SK-N-SH treated with all-trans-retinoic acid at 6 μM for 48 hours (cell line): ENCODE measurements around the gene CEP44.

Experiments
- ATAC-seq: fragments of 200-7000 bp; cut with Tn5 transposase; 3 replicates; pipeline ENCODE4 v1.9.1; 2020; ENCODE audit warnings: mild to moderate bottlenecking, moderate library complexity
- ARNTL ChIP-seq: fragments of 450-650 bp; formaldehyde crosslinking; IDR thresholded peaks from 2 replicates; pipeline ENCODE4 v1.5.0; 2020; ENCODE audit warnings: low read depth, mild to moderate bottlenecking, moderate library complexity, borderline replicate concordance
- BACH2 ChIP-seq: fragments of 250-450 bp; sonication (Bioruptor Pico); IDR thresholded peaks from 2 replicates; pipeline ENCODE4 v1.9.0; 2021; ENCODE audit warnings: mild to moderate bottlenecking, borderline replicate concordance
- CSDC2 ChIP-seq: fragments of 250-450 bp; sonication (Bioruptor Pico); IDR thresholded peaks from 2 replicates; pipeline ENCODE4 v1.5.0; 2020; ENCODE audit warnings: mild to moderate bottlenecking, moderate library complexity
- GLIS3 ChIP-seq: fragments of 250-450 bp; sonication (Bioruptor Pico); IDR thresholded peaks from 2 replicates; pipeline ENCODE4 v1.5.0; 2020; ENCODE audit warnings: mild to moderate bottlenecking, moderate library complexity
- OSR1 ChIP-seq: fragments of 250-450 bp; sonication (Bioruptor Pico); IDR thresholded peaks from 2 replicates; pipeline ENCODE4 v1.8.0; 2022; ENCODE audit warnings: moderate library complexity, mild to moderate bottlenecking, inconsistent platforms
- POU6F1 ChIP-seq: fragments of 250-450 bp; sonication (Bioruptor Pico); IDR thresholded peaks from 2 replicates; pipeline ENCODE4 v1.8.0; 2021; ENCODE audit warnings: low read depth, mild to moderate bottlenecking, moderate library complexity, borderline replicate concordance
- PPARA ChIP-seq: fragments of 250-450 bp; sonication (Bioruptor Pico); IDR thresholded peaks from 2 replicates; pipeline ENCODE4 v1.5.0; 2020; ENCODE audit warnings: mild to moderate bottlenecking, borderline replicate concordance
- RARB ChIP-seq: fragments of 250-450 bp; sonication (Bioruptor Pico); IDR thresholded peaks from 2 replicates; pipeline ENCODE4 v1.8.0; 2021; ENCODE audit warnings: mild to moderate bottlenecking, moderate library complexity
- TCF4 ChIP-seq: fragments of 250-450 bp; sonication (Bioruptor Pico); IDR thresholded peaks from 2 replicates; pipeline ENCODE4 v1.8.0; 2021; ENCODE audit warnings: mild to moderate bottlenecking, moderate library complexity, borderline replicate concordance
- TOX ChIP-seq: fragments of 250-450 bp; sonication (Bioruptor Pico); IDR thresholded peaks from 2 replicates; pipeline ENCODE4 v1.8.0; 2021; ENCODE audit warnings: mild to moderate bottlenecking, moderate library complexity, borderline replicate concordance
- ZC3H10 ChIP-seq: fragments of 250-450 bp; sonication (Bioruptor Pico); IDR thresholded peaks from 2 replicates; pipeline ENCODE4 v1.5.1; 2021; ENCODE audit warnings: mild to moderate bottlenecking, moderate library complexity
- ZFP3 ChIP-seq: fragments of 250-450 bp; sonication (Bioruptor Pico); IDR thresholded peaks from 2 replicates; pipeline ENCODE4 v1.5.0; 2020; ENCODE audit warnings: mild to moderate bottlenecking, moderate library complexity
- ZFP30 ChIP-seq: fragments of 450-650 bp; formaldehyde crosslinking; IDR thresholded peaks from 2 replicates; pipeline ENCODE4 v1.5.0; 2022; ENCODE audit warnings: mild to moderate bottlenecking, moderate library complexity
- ZNF565 ChIP-seq: fragments of 450-650 bp; formaldehyde crosslinking; conservative IDR thresholded peaks from 2 replicates; pipeline ENCODE4 v1.5.0; 2020; ENCODE audit warnings: low read depth, mild to moderate bottlenecking, moderate library complexity
- TF ChIP-seq, protein P1 (sequence below): fragments of 250-450 bp; sonication (Bioruptor Pico); IDR thresholded peaks from 2 replicates; pipeline ENCODE4 v1.5.1; 2021; ENCODE audit warnings: mild to moderate bottlenecking, moderate library complexity
- TF ChIP-seq, protein P2 (sequence below): fragments of 250-450 bp; sonication (Bioruptor Pico); IDR thresholded peaks from 2 replicates; pipeline ENCODE4 v1.5.0; 2020; ENCODE audit warnings: mild to moderate bottlenecking, moderate library complexity

CEP44 gene

GRCh38 chr4:174316546-174316945 lies 32.8 kb downstream of the CEP44 start (continued):
- TF ChIP-seq, protein P1, sequence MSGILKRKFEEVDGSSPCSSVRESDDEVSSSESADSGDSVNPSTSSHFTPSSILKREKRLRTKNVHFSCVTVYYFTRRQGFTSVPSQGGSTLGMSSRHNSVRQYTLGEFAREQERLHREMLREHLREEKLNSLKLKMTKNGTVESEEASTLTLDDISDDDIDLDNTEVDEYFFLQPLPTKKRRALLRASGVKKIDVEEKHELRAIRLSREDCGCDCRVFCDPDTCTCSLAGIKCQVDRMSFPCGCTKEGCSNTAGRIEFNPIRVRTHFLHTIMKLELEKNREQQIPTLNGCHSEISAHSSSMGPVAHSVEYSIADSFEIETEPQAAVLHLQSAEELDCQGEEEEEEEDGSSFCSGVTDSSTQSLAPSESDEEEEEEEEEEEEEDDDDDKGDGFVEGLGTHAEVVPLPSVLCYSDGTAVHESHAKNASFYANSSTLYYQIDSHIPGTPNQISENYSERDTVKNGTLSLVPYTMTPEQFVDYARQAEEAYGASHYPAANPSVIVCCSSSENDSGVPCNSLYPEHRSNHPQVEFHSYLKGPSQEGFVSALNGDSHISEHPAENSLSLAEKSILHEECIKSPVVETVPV (CRISPR knock-in tag): no peak
- no peak for TF ChIP-seq TOX (CRISPR knock-in tag)

DNA sequence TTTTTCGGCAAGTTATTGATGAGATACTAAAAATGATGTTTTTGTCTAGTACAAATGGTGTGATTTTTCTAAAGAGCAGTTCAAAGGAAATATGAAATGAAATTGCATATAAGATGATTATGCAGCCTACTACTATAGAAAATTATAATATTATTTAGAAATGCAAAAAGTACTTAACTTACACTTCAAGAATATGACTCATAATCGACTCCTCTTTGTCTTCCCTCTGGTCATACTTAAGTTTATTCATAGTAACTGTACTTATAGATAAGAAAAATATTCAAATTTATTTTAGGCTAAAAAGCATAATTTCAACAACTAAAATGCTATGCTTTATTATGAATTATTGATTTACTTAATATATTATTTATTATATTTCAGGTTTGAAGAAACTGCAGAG lies 33.2 kb downstream of the CEP44 start:
- TF ChIP-seq TCF4 (no peak), RARB (CRISPR knock-in tag) (no peak), POU6F1 (CRISPR knock-in tag) (no peak), ZNF565 (CRISPR knock-in tag) (no peak), BACH2 (CRISPR knock-in tag) (no peak), GLIS3 (CRISPR knock-in tag) (no peak), PPARA (CRISPR knock-in tag) (no peak), OSR1 (CRISPR knock-in tag) (no peak), ARNTL (CRISPR knock-in tag) (no peak)
- TF ChIP-seq, protein P1 (CRISPR knock-in tag): no peak
- TF ChIP-seq, protein P2, sequence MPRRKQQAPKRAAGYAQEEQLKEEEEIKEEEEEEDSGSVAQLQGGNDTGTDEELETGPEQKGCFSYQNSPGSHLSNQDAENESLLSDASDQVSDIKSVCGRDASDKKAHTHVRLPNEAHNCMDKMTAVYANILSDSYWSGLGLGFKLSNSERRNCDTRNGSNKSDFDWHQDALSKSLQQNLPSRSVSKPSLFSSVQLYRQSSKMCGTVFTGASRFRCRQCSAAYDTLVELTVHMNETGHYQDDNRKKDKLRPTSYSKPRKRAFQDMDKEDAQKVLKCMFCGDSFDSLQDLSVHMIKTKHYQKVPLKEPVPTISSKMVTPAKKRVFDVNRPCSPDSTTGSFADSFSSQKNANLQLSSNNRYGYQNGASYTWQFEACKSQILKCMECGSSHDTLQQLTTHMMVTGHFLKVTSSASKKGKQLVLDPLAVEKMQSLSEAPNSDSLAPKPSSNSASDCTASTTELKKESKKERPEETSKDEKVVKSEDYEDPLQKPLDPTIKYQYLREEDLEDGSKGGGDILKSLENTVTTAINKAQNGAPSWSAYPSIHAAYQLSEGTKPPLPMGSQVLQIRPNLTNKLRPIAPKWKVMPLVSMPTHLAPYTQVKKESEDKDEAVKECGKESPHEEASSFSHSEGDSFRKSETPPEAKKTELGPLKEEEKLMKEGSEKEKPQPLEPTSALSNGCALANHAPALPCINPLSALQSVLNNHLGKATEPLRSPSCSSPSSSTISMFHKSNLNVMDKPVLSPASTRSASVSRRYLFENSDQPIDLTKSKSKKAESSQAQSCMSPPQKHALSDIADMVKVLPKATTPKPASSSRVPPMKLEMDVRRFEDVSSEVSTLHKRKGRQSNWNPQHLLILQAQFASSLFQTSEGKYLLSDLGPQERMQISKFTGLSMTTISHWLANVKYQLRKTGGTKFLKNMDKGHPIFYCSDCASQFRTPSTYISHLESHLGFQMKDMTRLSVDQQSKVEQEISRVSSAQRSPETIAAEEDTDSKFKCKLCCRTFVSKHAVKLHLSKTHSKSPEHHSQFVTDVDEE (CRISPR knock-in tag): no peak

GRCh38 chr4:174317531-174317930 lies 33.8 kb downstream of the CEP44 start:
- peak; percentile 45; the same call in 2 of the 3 replicates for ATAC-seq
- TF ChIP-seq ZFP30 (CRISPR knock-in tag) (no peak), ZNF565 (CRISPR knock-in tag) (no peak), TCF4 (no peak), ZFP3 (CRISPR knock-in tag) (no peak), CSDC2 (CRISPR knock-in tag) (no peak)

More for the DNA sequence above, 33.2 kb downstream of the CEP44 start:
- ATAC-seq: no peak

DNA sequence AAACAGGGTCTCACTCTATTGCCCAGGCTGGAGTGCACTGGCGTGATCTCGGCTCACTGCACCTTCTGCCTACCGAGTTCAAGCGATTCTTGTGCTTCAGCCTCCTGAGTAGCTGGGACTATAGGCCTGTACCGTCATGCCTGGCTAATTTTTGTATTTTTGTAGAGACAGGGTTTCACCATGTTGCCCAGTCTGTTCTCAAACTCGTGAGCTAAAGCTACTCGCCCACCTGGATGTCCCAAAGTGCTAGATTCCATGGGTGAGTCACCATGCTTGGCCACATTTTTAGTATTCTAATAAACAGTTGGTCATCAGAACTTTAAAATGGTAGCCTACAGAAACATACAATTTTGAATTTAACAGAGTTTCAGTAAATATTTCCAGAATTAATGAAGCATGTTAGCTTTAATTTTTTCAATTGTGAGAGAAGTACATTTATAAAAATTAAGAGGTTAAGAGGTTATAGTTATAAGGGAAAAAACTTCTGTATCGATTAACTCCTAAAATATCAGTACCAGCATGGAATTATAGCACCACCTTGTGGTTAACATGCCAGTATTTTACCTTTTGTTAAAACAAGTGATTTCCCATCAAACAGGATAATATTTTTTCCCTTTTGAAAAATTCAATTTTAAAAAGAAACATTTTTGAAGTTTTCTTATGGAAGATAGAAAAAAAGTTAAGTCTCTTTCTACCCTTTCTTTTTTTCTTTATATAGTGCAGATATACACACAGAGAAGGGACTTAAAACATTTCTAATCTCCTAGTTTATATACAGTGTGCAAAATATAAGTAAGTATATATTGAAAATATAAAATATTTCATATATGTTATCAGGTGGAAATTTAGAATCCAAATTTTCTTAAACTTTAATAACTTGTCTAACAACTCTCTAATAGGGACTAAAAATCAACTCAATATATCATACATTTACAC lies 35.4 kb downstream of the CEP44 start:
- TF ChIP-seq ZC3H10 (no peak), ARNTL (CRISPR knock-in tag) (no peak), TOX (CRISPR knock-in tag) (no peak)
- TF ChIP-seq, protein P1 (CRISPR knock-in tag): no peak
- TF ChIP-seq, protein P2 (CRISPR knock-in tag): no peak
- peak; percentile 41; the same call in 2 of the 3 replicates for ATAC-seq
